Heart left ventricle (tissue), 11 donors: ENCODE results near the gene MMP10. TPM values are rescaled to one million over a fixed set of nuclear protein-coding genes. Genes with fewer than 3 reads are reported as not detected.

Source experiments
- polyA plus RNA-seq, 2 donors: library from polyadenylated mRNA; stranded (reverse); fragments of 200-250 nt; gene quantifications; one replicate each; pipeline ENCODE4 v1.2.3, GENCODE V29; 2013
- total RNA-seq, 9 donors: library from RNA; depleted of rRNA in 2 of 9; stranded (reverse); fragments of >200 nt in 2 of 9; fragmentation: NEBNext Ultra II Directional in 3 of 9; extraction: Animal tissue kit (Norgen Biotek cat#: 25700) in 3 of 9; gene quantifications; one replicate each; pipeline versions ENCODE4 v1.1.0 to v1.2.4, GENCODE V29; 2016 to 2023
- donor health status: ischemic (EF 13 %, LVEDD 7.1; RV severe dilation, severe dysfunction).
- donor health status: healthy with polysubstance abuse.
- donor health status: DM: no; HTN: yes; CAD: no.
- donor health status: DM: no; HTN: no; CAD: no.
- donor health status: ischemic (EF 25% LVEDD 5.7; RV mildly dilated, moderate dysfunction).
- donor health status: healthy.
- donor health status: DM: yes; HTN: yes; CAD: no.
- donor health status: PGD.
- donor health status: nonischemic (EF 23%, LVEDD 6.1; RV moderate dilation, normal function).

MMP10 gene
- total and polyA plus RNA-seq, 11 donors: not detected

Other genes starting within 250 kb of the MMP10 start
- 1 to 10 TPM in 1 of 9 donors, not detected in 8; 1.5 TPM for gene MMP7, start 249.9 kb downstream of the MMP10 start, total RNA-seq
- not detected for gene MMP7, start 249.9 kb downstream of the MMP10 start, polyA plus RNA-seq
- not detected for gene MMP20, start 155.3 kb downstream of the MMP10 start, total RNA-seq
- not detected for gene MMP20, start 155.3 kb downstream of the MMP10 start, polyA plus RNA-seq
- under 1 TPM in 1 of 9 donors, not detected in 8; 0.14 TPM for gene MMP27, start 74.9 kb downstream of the MMP10 start, total RNA-seq
- gene MMP27, start 74.9 kb downstream of the MMP10 start, polyA plus RNA-seq: not detected
- 1 to 10 TPM in 1 of 9 donors, under 1 TPM in 5, not detected in 3; 0.10 to 1.6 (median 0.40) TPM for gene MMP8, start 55.7 kb downstream of the MMP10 start, total RNA-seq
- gene MMP8, start 55.7 kb downstream of the MMP10 start, polyA plus RNA-seq: under 1 TPM in 1 of 2 donors, not detected in 1; 0.51 TPM
- 1 to 10 TPM in 1 of 9 donors, under 1 TPM in 3, not detected in 5; 0.14 to 2.5 (median 0.45) TPM for gene MMP1, start 17.5 kb upstream of the MMP10 start, total RNA-seq
- gene MMP1, start 17.5 kb upstream of the MMP10 start, polyA plus RNA-seq: under 1 TPM in 1 of 2 donors, not detected in 1; 0.46 TPM
- gene MMP3, start 63.0 kb upstream of the MMP10 start, total RNA-seq: not detected
- not detected for gene MMP3, start 63.0 kb upstream of the MMP10 start, polyA plus RNA-seq
- under 1 TPM in 2 of 9 donors, not detected in 7; 0.16 to 0.21 TPM for gene MMP12, start 94.4 kb upstream of the MMP10 start, total RNA-seq
- gene MMP12, start 94.4 kb upstream of the MMP10 start, polyA plus RNA-seq: not detected
- not detected for gene MMP13, start 175.1 kb upstream of the MMP10 start, total RNA-seq
- not detected for gene MMP13, start 175.1 kb upstream of the MMP10 start, polyA plus RNA-seq